CD4-positive, alpha-beta memory T cell (primary cell): ENCODE results near the gene ZFPL1. TPM values are rescaled to one million over a fixed set of nuclear protein-coding genes. Genes with fewer than 3 reads are reported as not detected.

Experiments
- CTCF ChIA-PET: fragments of 350-600 bp; sonication (Branson Sonifier 250); formaldehyde crosslinking; loops from one replicate; lab custom pipeline; 2021; ENCODE audit warnings: inconsistent platforms; ENCODE audit not compliant: partially characterized antibody; lab: Charles Lee
- POLR2A ChIA-PET: fragments of 350-600 bp; sonication (Branson Sonifier 250); formaldehyde crosslinking; loops from one replicate; lab custom pipeline; 2021; ENCODE audit not compliant: partially characterized antibody; lab: Charles Lee
- DNase-seq, 5 donors: peaks; one replicate each; pipeline versions ENCODE4 v3.0.0 to v3.0.0-alpha.2; 2020 to 2022; ENCODE audit warnings: mixed read lengths in 1 of 5
- H3K27ac ChIP-seq: one replicate; pipeline ENCODE4 v1.7.0; 2013; ENCODE audit warnings: low read depth, low read length
- H3K27me3 ChIP-seq: 2 replicates; pipeline ENCODE4 v1.7.0; 2013; ENCODE audit warnings: mild to moderate bottlenecking, low read length, moderate library complexity; ENCODE audit not compliant: insufficient read depth
- H3K36me3 ChIP-seq: 2 replicates; pipeline ENCODE4 v1.7.0; 2013; ENCODE audit warnings: mild to moderate bottlenecking, low read length, moderate library complexity; ENCODE audit not compliant: insufficient read depth
- H3K4me1 ChIP-seq: 2 replicates; pipeline ENCODE4 v1.7.0; 2013; ENCODE audit warnings: mild to moderate bottlenecking, low read length, moderate library complexity; ENCODE audit not compliant: insufficient read depth
- H3K4me3 ChIP-seq, 2 donors: one replicate each; pipeline ENCODE4 v1.7.0; 2013; ENCODE audit warnings: low read length in 2 of 2, mild to moderate bottlenecking in 1 of 2
- H3K9me3 ChIP-seq, 2 donors: one replicate each; pipeline ENCODE4 v1.7.0; 2013; ENCODE audit warnings: low read length in 2 of 2, control low read depth in 1 of 2; ENCODE audit not compliant: control insufficient read depth in 1 of 2
- H3K27ac Mint-ChIP-seq, 7 donors: one replicate each; pipeline ENCODE4 v1.8.0; 2020 to 2021; ENCODE audit warnings: mixed read lengths in 7 of 7, mild to moderate bottlenecking in 6 of 7, inconsistent platforms in 3 of 7, moderate library complexity in 3 of 7
- H3K27me3 Mint-ChIP-seq, 2 donors: one replicate each; pipeline ENCODE4 v1.8.0; 2020 to 2021; ENCODE audit warnings: mixed read lengths in 2 of 2
- H3K36me3 Mint-ChIP-seq, 2 donors: one replicate each; pipeline ENCODE4 v1.8.0; 2020 to 2021; ENCODE audit warnings: mixed read lengths in 2 of 2, inconsistent platforms in 1 of 2, mild to moderate bottlenecking in 1 of 2
- H3K4me1 Mint-ChIP-seq, 4 donors: one replicate each; pipeline ENCODE4 v1.8.0; 2020 to 2021; ENCODE audit warnings: mixed read lengths in 4 of 4, mild to moderate bottlenecking in 1 of 4
- H3K4me3 Mint-ChIP-seq, 8 donors: one replicate each; pipeline ENCODE4 v1.8.0; 2020 to 2021; ENCODE audit warnings: mixed read lengths in 8 of 8, mild to moderate bottlenecking in 7 of 8, moderate library complexity in 6 of 8, inconsistent platforms in 3 of 8
- H3K9me3 Mint-ChIP-seq, 8 donors: one replicate each; pipeline ENCODE4 v1.8.0; 2020 to 2021; ENCODE audit warnings: mixed read lengths in 8 of 8, mild to moderate bottlenecking in 5 of 8, inconsistent platforms in 3 of 8, moderate library complexity in 1 of 8
- intact Hi-C: fragments of 100-400 bp; cut with micrococcal nuclease; formaldehyde crosslinking; loops from one replicate; pipeline ENCODE4 v1.15.1; 2023
- polyA plus RNA-seq, 2 donors: library from polyadenylated mRNA; unstranded; fragments of 300-500 nt; fragmentation: Illumina TruSeq; gene quantifications; one replicate each; pipeline ENCODE4 v1.2.3, GENCODE V29; 2021
- total RNA-seq, 2 experiments: library from RNA; stranded (reverse); gene quantifications; one replicate each; pipeline ENCODE4 v1.2.3, GENCODE V29; 2021

ZFPL1 gene
- total and polyA plus RNA-seq, 4 experiments from 2014 or later: 28.7 to 51.9 (median 39.8) TPM

DNA sequence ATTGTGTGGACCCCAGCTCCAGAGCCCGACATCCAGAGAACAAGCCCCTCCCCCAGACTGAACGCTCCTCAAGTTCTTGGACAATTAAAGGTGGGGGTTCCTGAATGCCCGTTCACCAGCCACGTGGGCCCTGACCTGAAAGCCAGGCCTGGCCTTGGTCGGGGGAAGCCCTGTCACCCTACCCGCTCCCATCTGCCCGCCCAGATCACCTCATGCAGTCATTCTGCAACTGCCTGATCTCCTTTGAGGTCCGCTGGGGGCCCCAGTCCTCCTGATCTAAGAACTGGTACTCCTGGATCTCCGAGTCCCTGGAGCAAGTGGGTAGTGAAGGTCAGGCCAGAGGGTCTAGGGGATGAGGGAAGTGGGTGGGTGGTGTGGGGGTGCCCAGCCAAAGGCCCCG, 16.6 kb upstream of the ZFPL1 start:
- ChIA-PET CTCF (no interaction called here), POLR2A (no interaction called here)
- no peaks in the 10 kb centered on the region for H3K27me3 Mint-ChIP-seq
- H3K27me3 ChIP-seq: no peaks in the 10 kb centered on the region
- no peak overlapping the region for H3K4me3 Mint-ChIP-seq
- intact Hi-C loops: no loop called here
- no peaks in the 10 kb centered on the region for H3K36me3 Mint-ChIP-seq
- no peak for DNase-seq
- H3K27ac ChIP-seq: no peak overlapping the region
- no peak overlapping the region for H3K27ac Mint-ChIP-seq
- H3K4me1 Mint-ChIP-seq: no peaks in the 10 kb centered on the region
- H3K4me1 ChIP-seq: no peaks in the 10 kb centered on the region
- H3K9me3 Mint-ChIP-seq: no peaks in the 10 kb centered on the region
- H3K36me3 ChIP-seq: no peaks in the 10 kb centered on the region
- H3K4me3 ChIP-seq: no peak overlapping the region
- H3K9me3 ChIP-seq: no peaks in the 10 kb centered on the region

GRCh38 chr11:65069217-65069616, 14.8 kb upstream of the ZFPL1 start:
- Histone ChIP-seq H3K27me3 (no peaks in the 10 kb centered on the region), H3K9me3 (no peaks in the 10 kb centered on the region), H3K4me3 (no peak overlapping the region), H3K36me3 (no peaks in the 10 kb centered on the region), H3K4me1 (no peaks in the 10 kb centered on the region), H3K27ac (no peak overlapping the region)
- Mint-ChIP-seq H3K9me3 (peaks cover 0 to 2% (median 0%) of the 10 kb centered on the region in 8 donors), H3K4me3 (no peak overlapping the region), H3K36me3 (no peaks in the 10 kb centered on the region), H3K27ac (no peak overlapping the region), H3K27me3 (no peaks in the 10 kb centered on the region), H3K4me1 (no peaks in the 10 kb centered on the region)
- ChIA-PET POLR2A (no interaction called here), CTCF (interaction anchor here (1.3 kb wide), 1 partner anchor 9 kb away, joined by 4 read pairs; no protein-coding TSS in a partner anchor)
- intact Hi-C loops: no loop called here
- no peak for DNase-seq

DNA sequence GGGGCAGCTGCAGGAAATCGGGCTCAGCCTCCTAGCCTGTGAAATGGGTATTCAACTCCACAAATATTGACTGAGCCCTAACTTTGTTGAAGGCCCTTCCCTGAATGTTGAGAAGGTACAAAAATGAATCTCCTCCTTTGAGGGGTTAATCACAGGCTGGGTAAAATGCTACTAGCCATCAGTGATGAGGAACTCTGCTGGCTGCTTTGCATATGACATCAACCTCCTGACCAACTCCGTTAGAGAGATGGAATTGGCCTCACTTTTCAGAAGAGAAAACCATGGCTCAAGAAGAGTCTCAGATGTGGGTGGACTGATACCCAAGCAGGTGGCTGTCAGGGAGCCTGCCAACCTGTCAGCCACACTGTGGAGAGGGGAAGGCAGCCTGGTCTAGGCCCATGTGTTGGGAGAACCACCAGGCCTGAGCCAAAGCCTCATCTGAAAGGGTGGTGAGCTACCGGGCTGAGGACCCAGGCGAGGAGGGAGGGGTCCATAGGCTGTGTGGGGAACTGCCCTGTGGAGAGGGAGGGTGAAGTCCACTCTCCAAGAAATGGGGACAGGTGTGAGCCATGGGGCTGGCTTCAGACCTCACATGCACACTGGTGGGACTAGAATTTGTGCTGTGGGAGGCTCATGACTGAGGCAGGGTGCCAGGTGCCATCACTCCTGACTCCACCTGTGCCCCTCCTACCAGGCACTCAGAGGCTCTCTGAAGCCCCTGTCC, 12.0 kb upstream of the ZFPL1 start:
- no peaks in the 10 kb centered on the region for H3K27me3 Mint-ChIP-seq
- no peak overlapping the region for H3K27ac Mint-ChIP-seq
- H3K4me3 ChIP-seq: no peak overlapping the region
- no peak overlapping the region for H3K4me3 Mint-ChIP-seq
- no peak for DNase-seq
- H3K4me1 ChIP-seq: no peaks in the 10 kb centered on the region
- ChIA-PET CTCF (interaction anchor here (9.5 kb wide), 1 partner anchor 60 kb away, joined by 57 read pairs; the partner anchor contains the start of gene ARL2), POLR2A (no interaction called here)
- H3K27ac ChIP-seq: no peak overlapping the region
- H3K36me3 Mint-ChIP-seq: no peaks in the 10 kb centered on the region
- no peaks in the 10 kb centered on the region for H3K36me3 ChIP-seq
- H3K27me3 ChIP-seq: no peaks in the 10 kb centered on the region
- no peaks in the 10 kb centered on the region for H3K4me1 Mint-ChIP-seq
- H3K9me3 ChIP-seq: no peaks in the 10 kb centered on the region
- intact Hi-C loops: no loop called here
- peaks cover 0 to 2% (median 0%) of the 10 kb centered on the region in 8 donors for H3K9me3 Mint-ChIP-seq

GRCh38 chr11:65072631-65072966, 11.4 kb upstream of the ZFPL1 start:
- POLR2A ChIA-PET: no interaction called here
- no peaks in the 10 kb centered on the region for H3K9me3 ChIP-seq
- no peaks in the 10 kb centered on the region for H3K27me3 Mint-ChIP-seq
- no peaks in the 10 kb centered on the region for H3K4me1 Mint-ChIP-seq
- no peaks in the 10 kb centered on the region for H3K36me3 Mint-ChIP-seq
- H3K36me3 ChIP-seq: no peaks in the 10 kb centered on the region
- H3K27ac ChIP-seq: no peak overlapping the region
- CTCF ChIA-PET: interaction anchor here (9.5 kb wide), 1 partner anchor 61 kb away, joined by 57 read pairs; the partner anchor contains the start of gene ARL2
- intact Hi-C loops: no loop called here
- H3K27ac Mint-ChIP-seq: peak overlapping the region in 1 of 7 donors; percentile 36
- no peak overlapping the region for H3K4me3 Mint-ChIP-seq
- no peaks in the 10 kb centered on the region for H3K4me1 ChIP-seq
- H3K9me3 Mint-ChIP-seq: peaks cover 0 to 2% (median 0%) of the 10 kb centered on the region in 8 donors
- DNase-seq: no peak
- H3K27me3 ChIP-seq: no peaks in the 10 kb centered on the region
- H3K4me3 ChIP-seq: no peak overlapping the region

GRCh38 chr11:65077451-65077850, 6.6 kb upstream of the ZFPL1 start:
- H3K36me3 ChIP-seq: no peaks in the 10 kb centered on the region
- H3K9me3 ChIP-seq: no peaks in the 10 kb centered on the region
- CTCF ChIA-PET: interaction anchor here (1.0 to 9.5 kb wide), 4 partner anchors 37 to 66 kb away, joined by 3 to 57 read pairs (median 6); partner anchors contain the start of genes ARL2, SAC3D1 and SYVN1
- Mint-ChIP-seq H3K4me3 (no peak overlapping the region), H3K27ac (no peak overlapping the region), H3K27me3 (no peaks in the 10 kb centered on the region), H3K4me1 (peaks cover 4 to 17% (median 9%) of the 10 kb centered on the region in 4 donors), H3K36me3 (no peaks in the 10 kb centered on the region), H3K9me3 (peaks cover 0 to 2% (median 0%) of the 10 kb centered on the region in 8 donors)
- H3K27ac ChIP-seq: no peak overlapping the region
- peaks cover 15% of the 10 kb centered on the region for H3K4me1 ChIP-seq
- DNase-seq: no peak
- intact Hi-C loops: loop anchor here (5.0 kb wide), 1 partner anchor 230 kb away; no protein-coding TSS in a partner anchor
- POLR2A ChIA-PET: interaction anchor here (1.1 to 1.3 kb wide), 2 partner anchors 37 to 44 kb away, joined by 3 read pairs; partner anchors contain the start of genes FAU, MRPL49 and SAC3D1
- H3K4me3 ChIP-seq: no peak overlapping the region
- no peaks in the 10 kb centered on the region for H3K27me3 ChIP-seq

- Histone ChIP-seq H3K4me1 (peaks cover 18% of the 10 kb centered on the region), H3K36me3 (no peaks in the 10 kb centered on the region), H3K4me3 (no peak overlapping the region), H3K27me3 (no peaks in the 10 kb centered on the region), H3K27ac (peak overlapping the region; percentile 35), H3K9me3 (no peaks in the 10 kb centered on the region)
- intact Hi-C loops: loop anchor here (1.0 to 5.0 kb wide), 4 partner anchors 37 to 231 kb away; partner anchors contain the start of genes SAC3D1 and SNX15
- DNase-seq: peak; percentile 71 to 75 (median 72)
- Mint-ChIP-seq H3K27ac (peak overlapping the region; percentile 42 to 93 (median 81)), H3K4me3 (peak overlapping the region in 2 of 8 donors; percentile 9 to 30), H3K9me3 (no peaks in the 10 kb centered on the region), H3K4me1 (peaks cover 4 to 22% (median 12%) of the 10 kb centered on the region in 4 donors), H3K36me3 (no peaks in the 10 kb centered on the region), H3K27me3 (no peaks in the 10 kb centered on the region)
- ChIA-PET CTCF (interaction anchor here (0.7 to 9.5 kb wide), 8 partner anchors 10 to 66 kb away, joined by 3 to 57 read pairs (median 4); partner anchors contain the start of genes ARL2, SAC3D1 and SYVN1), POLR2A (interaction anchor here (0.7 to 1.3 kb wide), 3 partner anchors 33 to 44 kb away, joined by 3 read pairs; partner anchors contain the start of genes FAU, MRPL49, SAC3D1 and TM7SF2)
Measured at GRCh38 chr11:65078151-65078550, 5.9 kb upstream of the ZFPL1 start.

DNA sequence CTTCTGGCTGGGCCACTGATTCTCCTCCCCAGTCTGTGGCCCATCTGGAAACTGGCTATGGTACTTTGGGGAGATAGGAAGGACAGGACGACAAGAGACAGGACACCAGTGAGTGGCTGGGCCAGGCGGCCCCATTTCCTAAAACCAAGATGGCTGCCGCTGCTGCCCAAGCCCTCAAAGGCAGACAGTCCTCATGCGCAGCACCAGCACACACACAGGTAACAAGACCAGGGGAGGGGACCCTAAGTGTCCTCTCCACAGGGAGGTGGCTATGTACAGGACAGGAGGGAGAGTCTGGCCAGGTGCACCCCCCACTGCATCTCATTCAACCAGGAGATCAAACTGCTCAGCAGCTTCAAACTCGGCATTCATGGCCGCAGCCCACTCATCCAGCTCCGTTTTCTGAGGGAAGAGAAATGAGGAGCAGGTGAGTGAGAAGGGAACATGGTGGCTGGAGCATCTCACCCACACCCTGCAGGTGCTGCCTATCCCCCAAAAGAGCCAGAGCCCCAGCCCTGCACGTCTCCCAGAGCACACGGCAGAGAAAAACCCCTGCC, 5.2 kb upstream of the ZFPL1 start:
- peaks cover 24% of the 10 kb centered on the region for H3K4me1 ChIP-seq
- intact Hi-C loops: loop anchor here (1.0 to 5.0 kb wide), 4 partner anchors 38 to 232 kb away; partner anchors contain the start of genes SAC3D1 and SNX15
- H3K4me1 Mint-ChIP-seq: peaks cover 4 to 29% (median 18%) of the 10 kb centered on the region in 4 donors
- ChIA-PET POLR2A (interaction anchor here (1.1 to 1.3 kb wide), 2 partner anchors 38 kb away, joined by 3 to 4 read pairs; partner anchors contain the start of genes SAC3D1 and ZNHIT2), CTCF (interaction anchor here (0.7 to 9.5 kb wide), 9 partner anchors 10 to 67 kb away, joined by 3 to 57 read pairs (median 4); partner anchors contain the start of genes ARL2, SAC3D1 and SYVN1)
- H3K4me3 ChIP-seq: no peak overlapping the region
- no peak for DNase-seq
- no peaks in the 10 kb centered on the region for H3K27me3 ChIP-seq
- no peaks in the 10 kb centered on the region for H3K27me3 Mint-ChIP-seq
- H3K9me3 ChIP-seq: no peaks in the 10 kb centered on the region
- peaks cover 0 to 1% (median 0%) of the 10 kb centered on the region in 8 donors for H3K9me3 Mint-ChIP-seq
- H3K4me3 Mint-ChIP-seq: no peak overlapping the region
- no peaks in the 10 kb centered on the region for H3K36me3 ChIP-seq
- peak overlapping the region; percentile 35 for H3K27ac ChIP-seq
- peaks cover 0 to 2% of the 10 kb centered on the region in 2 donors for H3K36me3 Mint-ChIP-seq
- peak overlapping the region in 6 of 7 donors; percentile 42 to 93 (median 74) for H3K27ac Mint-ChIP-seq
